GM12865 (cell line): Measurements from ENCODE around the gene MEGF11.

ENCODE experiments used
- DNase-seq: peaks from one replicate; pipeline ENCODE4 v3.0.0; 2010; ENCODE audit warnings: low read depth
- H3K4me3 ChIP-seq: 2 replicates; pipeline ENCODE4 v1.5.1; 2011; ENCODE audit warnings: mild to moderate bottlenecking, low read depth, low read length, control low read depth
- TF ChIP-seq, protein P1 (sequence below): IDR thresholded peaks from 2 replicates; pipeline ENCODE4 v1.5.1; 2011; ENCODE audit warnings: low read length, control low read depth, low read depth, inconsistent platforms; ENCODE audit not compliant: insufficient read depth; ENCODE audit errors: missing control alignments

The MEGF11 gene

DNA sequence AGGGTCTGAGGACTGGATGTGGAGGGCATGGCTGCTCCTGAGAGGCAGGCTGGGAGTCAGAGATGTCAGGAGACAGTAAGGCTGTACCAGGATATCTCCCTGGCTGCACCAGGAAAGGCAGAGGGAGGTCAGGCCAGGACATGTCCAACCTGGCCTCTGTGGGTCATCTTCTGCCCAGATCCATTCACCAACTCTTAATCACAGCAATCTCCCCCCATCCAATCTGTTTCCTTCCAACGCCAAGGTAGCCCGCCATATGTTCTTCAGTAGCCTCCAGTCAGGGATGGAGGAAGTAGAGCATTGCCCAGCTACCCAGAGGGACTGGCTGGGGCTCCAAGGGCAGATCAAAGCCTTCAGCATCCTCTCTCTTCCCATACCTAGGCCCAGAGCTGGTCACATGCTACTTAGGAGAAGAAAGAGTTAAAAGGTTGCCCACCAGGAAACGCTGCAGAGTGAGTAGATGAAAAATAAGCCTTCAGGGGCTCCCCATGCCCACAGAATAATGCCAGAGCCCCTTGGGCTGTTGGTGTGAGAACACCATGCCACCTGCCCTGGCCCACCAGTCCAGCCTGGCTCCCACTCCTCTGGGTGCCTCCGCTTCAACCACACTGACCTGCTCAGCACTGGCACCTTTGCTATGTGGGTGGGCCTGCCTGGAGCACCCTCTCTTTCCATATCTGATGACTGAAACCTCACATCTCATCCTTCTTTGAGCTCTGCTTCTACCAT lies 176.8 kb downstream of the MEGF11 start:
- TF ChIP-seq, protein P1, sequence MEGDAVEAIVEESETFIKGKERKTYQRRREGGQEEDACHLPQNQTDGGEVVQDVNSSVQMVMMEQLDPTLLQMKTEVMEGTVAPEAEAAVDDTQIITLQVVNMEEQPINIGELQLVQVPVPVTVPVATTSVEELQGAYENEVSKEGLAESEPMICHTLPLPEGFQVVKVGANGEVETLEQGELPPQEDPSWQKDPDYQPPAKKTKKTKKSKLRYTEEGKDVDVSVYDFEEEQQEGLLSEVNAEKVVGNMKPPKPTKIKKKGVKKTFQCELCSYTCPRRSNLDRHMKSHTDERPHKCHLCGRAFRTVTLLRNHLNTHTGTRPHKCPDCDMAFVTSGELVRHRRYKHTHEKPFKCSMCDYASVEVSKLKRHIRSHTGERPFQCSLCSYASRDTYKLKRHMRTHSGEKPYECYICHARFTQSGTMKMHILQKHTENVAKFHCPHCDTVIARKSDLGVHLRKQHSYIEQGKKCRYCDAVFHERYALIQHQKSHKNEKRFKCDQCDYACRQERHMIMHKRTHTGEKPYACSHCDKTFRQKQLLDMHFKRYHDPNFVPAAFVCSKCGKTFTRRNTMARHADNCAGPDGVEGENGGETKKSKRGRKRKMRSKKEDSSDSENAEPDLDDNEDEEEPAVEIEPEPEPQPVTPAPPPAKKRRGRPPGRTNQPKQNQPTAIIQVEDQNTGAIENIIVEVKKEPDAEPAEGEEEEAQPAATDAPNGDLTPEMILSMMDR, result no peak
- no peak for DNase-seq
- H3K4me3 ChIP-seq, result no peak overlapping the region

DNA sequence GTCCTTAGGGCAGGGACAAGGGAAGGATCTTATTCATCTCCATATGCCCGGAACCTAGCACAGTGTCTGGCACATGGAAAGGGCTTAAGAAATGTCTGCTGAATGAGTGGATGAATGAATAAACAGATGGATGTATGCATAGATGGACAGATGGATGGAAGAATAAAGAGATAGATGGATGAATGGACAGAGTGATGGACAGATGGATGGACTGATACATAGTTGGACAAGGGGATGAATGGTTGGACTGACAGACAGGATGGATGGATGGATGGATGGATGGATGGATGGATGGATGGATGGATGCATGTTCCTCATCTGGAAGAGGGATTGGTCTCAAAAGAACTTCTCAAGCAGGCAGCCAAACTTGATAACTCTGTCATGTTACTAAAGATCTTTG lies 177.6 kb downstream of the MEGF11 start:
- no peak for DNase-seq
- TF ChIP-seq, protein P1, result no peak
- no peak overlapping the region for H3K4me3 ChIP-seq

DNA sequence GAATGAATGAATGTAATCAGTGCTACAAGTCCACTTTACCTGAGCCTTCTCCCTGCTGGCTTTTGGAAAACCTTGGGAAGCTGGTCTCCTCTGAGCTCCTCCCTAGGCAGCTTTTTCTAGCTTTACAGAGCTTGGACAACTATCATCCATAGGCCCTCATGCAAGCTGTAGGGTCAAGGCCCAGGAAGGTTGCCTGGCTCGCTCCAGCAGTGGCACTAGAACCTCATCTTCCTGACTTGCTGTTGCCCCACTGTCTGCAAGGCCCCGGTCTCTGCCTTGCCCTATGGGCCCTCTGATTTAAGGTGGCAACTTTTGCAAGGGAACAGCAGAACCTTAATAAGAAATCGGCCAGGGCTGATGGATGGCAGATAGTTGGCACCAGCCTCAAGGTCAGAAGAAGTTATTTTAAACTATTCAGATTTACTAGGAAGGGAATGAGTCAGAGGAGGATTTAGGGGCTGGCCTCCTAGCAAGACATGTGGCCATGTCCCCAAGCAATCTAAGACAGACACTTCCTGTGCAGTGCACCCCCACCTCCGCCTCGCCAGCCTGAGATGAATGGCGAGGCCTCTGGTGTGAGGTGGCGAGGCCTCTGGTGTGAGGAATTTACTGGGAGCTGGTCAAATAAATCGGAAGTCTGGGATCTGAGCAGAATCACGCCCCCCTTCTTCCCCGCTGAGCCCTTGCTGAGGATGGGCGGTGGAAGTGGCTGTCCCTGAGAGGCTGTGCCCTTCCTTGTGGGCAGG lies 180.8 kb downstream of the MEGF11 start:
- peak; percentile 49 for DNase-seq
- no peak overlapping the region for H3K4me3 ChIP-seq

DNA sequence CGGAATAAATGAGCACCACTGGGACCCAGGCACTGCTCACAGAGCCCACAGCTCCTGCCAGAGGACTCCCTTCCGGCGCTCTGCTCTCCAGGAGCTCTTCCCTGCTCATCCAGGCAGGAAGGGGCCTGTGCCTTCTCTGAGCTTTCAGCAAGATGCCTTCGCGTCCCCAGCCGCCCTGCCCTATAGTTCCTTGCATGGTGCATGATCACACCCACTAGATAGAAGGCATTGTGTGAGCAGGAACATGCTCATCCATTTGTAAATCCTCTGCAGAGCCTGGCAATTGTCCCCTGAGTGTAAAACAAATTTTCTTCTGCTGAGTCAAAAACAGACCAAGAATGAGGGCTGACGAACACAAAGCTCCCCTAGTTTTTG lies 181.6 kb downstream of the MEGF11 start:
- peak; percentile 28 for DNase-seq
- TF ChIP-seq, protein P1, result no peak

More for the DNA sequence above, 180.8 kb downstream of the MEGF11 start:
- TF ChIP-seq, protein P1, result no peak

DNA sequence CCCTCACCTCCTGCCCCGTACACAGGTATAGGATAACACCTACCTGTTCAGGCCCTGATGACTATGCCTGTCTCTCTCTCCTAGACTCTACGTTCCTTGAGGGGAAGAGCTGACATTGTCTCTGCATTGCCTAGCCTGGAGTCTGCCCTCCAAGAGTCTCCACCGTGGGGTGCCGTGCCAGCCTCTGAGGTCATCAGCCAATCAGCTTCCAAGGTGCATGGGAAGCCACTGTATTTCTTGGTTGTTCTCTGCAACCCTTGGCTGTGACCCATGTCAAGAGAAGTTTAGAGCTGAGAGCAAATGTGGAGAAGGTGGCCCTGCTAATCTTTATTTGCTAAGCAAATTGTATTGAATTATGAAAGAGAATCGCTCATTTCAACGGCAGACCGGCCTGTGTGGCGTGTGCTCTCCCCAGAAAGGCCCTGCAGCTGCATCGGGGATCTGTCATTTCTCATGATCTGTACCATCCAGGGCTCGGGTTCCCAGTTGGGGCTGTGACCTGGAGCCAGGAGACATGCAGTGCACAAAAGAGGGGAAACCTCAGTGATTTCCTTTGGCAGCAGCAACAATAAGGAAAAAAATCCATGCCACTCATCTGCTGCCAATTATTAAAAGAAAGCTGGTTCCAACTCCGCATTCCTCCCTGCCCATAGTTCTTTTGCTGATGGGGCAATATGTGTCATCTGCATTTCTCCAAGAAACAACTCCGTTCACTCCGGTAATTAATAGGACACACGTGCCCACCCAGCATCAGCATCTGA lies 182.2 kb downstream of the MEGF11 start:
- DNase-seq, result no peak
- H3K4me3 ChIP-seq, result no peak overlapping the region
- TF ChIP-seq, protein P1, result no peak

More for the DNA sequence above, 181.6 kb downstream of the MEGF11 start:
- H3K4me3 ChIP-seq, result no peak overlapping the region

DNA sequence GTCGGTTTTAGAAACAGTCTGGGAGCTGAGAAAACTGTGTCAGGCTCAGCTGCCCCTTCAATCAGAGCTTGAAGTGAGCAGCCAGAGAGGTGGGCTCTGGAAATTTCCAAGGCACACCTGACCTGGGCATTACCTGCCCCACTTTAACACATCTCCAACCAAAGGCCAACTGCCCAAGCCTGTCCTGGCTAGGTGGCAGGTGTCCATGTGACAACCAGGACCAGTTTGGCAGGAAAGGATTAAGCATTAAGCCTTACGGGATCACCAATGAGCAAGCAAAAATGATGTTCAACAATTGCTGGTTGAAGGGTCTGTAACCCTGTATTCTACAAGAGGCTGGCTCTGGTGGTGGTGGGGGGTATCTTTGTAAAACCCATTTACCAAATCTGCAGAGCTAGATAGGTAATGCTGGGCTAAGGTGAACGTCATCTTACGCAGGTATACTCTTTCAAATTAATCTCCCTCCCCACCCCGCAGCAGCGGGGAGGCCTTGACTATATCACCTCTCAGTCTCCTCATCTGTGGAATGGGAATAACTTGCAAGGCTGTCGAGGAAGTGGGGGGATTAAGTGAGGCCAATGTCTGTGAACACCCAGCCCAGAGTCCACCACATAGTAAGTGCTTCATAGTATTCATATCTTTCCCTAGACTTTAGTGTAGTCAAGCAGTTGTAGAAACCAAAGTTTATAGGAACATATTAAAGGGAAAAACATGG lies 183.2 kb downstream of the MEGF11 start:
- DNase-seq, result no peak
- TF ChIP-seq, protein P1, result no peak
- H3K4me3 ChIP-seq, result no peak overlapping the region
